H1 (cell line): ENCODE measurements around the gene LY6G6C. TPM values are rescaled to one million over a fixed set of nuclear protein-coding genes. Genes with fewer than 3 reads are reported as not detected.

ENCODE experiments used
- BRCA1 ChIP-seq: IDR thresholded peaks from 2 replicates; pipeline ENCODE4 v1.6.1; 2012; ENCODE audit warnings: low read depth, low read length, improper control_type of control experiment
- CEBPB ChIP-seq: IDR thresholded peaks from 2 replicates; pipeline ENCODE4 v1.6.1; 2012; ENCODE audit warnings: low read depth, low read length
- CTBP2 ChIP-seq: IDR thresholded peaks from 2 replicates; pipeline ENCODE4 v1.7.0; 2011; ENCODE audit warnings: borderline replicate concordance, mild to moderate bottlenecking, moderate library complexity, mixed read lengths, low read length; ENCODE audit not compliant: insufficient read depth, insufficient read length
- NANOG ChIP-seq: IDR thresholded peaks from 2 replicates; pipeline ENCODE4 v1.6.1; 2011; ENCODE audit warnings: low read length, low read depth, mild to moderate bottlenecking, inconsistent platforms; ENCODE audit not compliant: insufficient read depth, poor library complexity, severe bottlenecking
- NRF1 ChIP-seq: IDR thresholded peaks from 2 replicates; pipeline ENCODE4 v1.6.1; 2011; ENCODE audit warnings: mild to moderate bottlenecking, low read depth, low read length, improper control_type of control experiment
- SIN3A ChIP-seq, 2 experiments: IDR thresholded peaks in 1 of 2; conservative IDR thresholded peaks in 1 of 2; 2 replicates each; pipeline ENCODE4 v1.6.1; 2011 to 2012; ENCODE audit warnings: low read length in 2 of 2, improper control_type of control experiment in 1 of 2, low read depth in 1 of 2, mild to moderate bottlenecking in 1 of 2
- SIX5 ChIP-seq: IDR thresholded peaks from 2 replicates; pipeline ENCODE4 v1.6.1; 2011; ENCODE audit warnings: mild to moderate bottlenecking, low read depth, low read length
- polyA plus RNA-seq, 7 experiments: library from polyadenylated mRNA; depleted of rRNA in 3 of 7; stranded (reverse) in 5 of 7; unstranded in 2 of 7; fragments of >200 nt in 5 of 7; fragments of 200-250 nt in 2 of 7; gene quantifications; 1 replicate in 5 of 7; 2 replicates in 1 of 7; 4 replicates in 1 of 7; pipeline versions ENCODE4 v1.2.1 to v1.2.3, GENCODE V29; 2011 to 2013; ENCODE audit warnings: missing spikeins in 2 of 7, mixed read lengths in 2 of 7
- total RNA-seq: library from RNA; stranded (reverse); fragmentation: NEBNext Ultra II Directional; extraction: Animal tissue kit (Norgen Biotek cat#: 25700); gene quantifications from 2 replicates; pipeline ENCODE4 v1.2.1, GENCODE V29; 2021
- TF ChIP-seq, protein P1 (sequence below): fragments of 300-600 bp; sonication (generic); IDR thresholded peaks from 2 replicates; pipeline ENCODE4 v1.7.1; 2012; ENCODE audit warnings: low read length, moderate library complexity, mild to moderate bottlenecking, inconsistent platforms; ENCODE audit not compliant: insufficient replicate concordance
- TF ChIP-seq, protein P2 (sequence below): IDR thresholded peaks from 2 replicates; pipeline ENCODE4 v1.6.1; 2012; ENCODE audit warnings: inconsistent platforms

LY6G6C gene
- total and polyA plus RNA-seq, 2 of the 8 experiments (the other 6 are each of a cell fraction or from before 2014, with no cell fraction given) = 0.23 TPM; not detected in 1

DNA sequence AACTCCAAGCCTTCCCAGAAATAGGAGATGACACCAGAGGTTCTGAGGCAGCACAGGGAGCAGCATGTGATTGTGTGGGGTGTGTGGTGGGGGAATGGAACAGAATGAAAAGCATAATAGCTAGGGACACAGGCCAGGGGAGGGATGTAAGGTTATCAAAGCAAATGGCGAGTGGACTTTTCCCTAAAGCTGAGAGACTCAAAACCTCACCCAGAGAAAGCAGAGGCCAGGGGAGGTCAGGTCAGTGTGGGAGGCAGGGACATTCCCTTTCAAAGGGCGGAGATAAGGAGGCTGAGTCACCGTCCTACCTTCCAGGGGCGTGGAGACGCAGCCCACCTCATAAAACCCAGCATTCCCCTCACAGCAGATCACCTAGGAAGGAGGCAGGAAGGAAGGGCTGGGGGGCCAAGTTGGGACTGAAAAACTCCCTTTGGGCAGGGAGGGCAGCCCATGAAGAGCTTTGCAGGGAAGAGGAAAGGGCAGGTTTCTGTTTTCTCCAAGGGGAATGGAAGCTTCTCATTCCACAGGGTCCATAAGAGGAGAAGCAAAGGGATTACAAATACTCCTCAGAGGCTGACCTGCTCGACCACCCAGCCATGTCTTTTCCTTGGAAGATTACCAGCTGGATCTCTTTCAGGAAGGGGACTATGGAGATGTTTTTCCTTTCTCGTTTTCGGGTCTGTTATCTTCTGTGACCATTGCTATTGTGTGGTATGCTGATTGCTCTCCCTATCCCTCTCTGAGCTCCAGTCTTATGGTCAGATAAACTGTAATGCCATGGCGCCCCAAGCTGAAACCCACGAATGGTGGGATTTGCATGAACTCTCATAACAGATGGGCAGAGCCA, 31.1 kb downstream of the LY6G6C start (continued):
- TF ChIP-seq, protein P1, sequence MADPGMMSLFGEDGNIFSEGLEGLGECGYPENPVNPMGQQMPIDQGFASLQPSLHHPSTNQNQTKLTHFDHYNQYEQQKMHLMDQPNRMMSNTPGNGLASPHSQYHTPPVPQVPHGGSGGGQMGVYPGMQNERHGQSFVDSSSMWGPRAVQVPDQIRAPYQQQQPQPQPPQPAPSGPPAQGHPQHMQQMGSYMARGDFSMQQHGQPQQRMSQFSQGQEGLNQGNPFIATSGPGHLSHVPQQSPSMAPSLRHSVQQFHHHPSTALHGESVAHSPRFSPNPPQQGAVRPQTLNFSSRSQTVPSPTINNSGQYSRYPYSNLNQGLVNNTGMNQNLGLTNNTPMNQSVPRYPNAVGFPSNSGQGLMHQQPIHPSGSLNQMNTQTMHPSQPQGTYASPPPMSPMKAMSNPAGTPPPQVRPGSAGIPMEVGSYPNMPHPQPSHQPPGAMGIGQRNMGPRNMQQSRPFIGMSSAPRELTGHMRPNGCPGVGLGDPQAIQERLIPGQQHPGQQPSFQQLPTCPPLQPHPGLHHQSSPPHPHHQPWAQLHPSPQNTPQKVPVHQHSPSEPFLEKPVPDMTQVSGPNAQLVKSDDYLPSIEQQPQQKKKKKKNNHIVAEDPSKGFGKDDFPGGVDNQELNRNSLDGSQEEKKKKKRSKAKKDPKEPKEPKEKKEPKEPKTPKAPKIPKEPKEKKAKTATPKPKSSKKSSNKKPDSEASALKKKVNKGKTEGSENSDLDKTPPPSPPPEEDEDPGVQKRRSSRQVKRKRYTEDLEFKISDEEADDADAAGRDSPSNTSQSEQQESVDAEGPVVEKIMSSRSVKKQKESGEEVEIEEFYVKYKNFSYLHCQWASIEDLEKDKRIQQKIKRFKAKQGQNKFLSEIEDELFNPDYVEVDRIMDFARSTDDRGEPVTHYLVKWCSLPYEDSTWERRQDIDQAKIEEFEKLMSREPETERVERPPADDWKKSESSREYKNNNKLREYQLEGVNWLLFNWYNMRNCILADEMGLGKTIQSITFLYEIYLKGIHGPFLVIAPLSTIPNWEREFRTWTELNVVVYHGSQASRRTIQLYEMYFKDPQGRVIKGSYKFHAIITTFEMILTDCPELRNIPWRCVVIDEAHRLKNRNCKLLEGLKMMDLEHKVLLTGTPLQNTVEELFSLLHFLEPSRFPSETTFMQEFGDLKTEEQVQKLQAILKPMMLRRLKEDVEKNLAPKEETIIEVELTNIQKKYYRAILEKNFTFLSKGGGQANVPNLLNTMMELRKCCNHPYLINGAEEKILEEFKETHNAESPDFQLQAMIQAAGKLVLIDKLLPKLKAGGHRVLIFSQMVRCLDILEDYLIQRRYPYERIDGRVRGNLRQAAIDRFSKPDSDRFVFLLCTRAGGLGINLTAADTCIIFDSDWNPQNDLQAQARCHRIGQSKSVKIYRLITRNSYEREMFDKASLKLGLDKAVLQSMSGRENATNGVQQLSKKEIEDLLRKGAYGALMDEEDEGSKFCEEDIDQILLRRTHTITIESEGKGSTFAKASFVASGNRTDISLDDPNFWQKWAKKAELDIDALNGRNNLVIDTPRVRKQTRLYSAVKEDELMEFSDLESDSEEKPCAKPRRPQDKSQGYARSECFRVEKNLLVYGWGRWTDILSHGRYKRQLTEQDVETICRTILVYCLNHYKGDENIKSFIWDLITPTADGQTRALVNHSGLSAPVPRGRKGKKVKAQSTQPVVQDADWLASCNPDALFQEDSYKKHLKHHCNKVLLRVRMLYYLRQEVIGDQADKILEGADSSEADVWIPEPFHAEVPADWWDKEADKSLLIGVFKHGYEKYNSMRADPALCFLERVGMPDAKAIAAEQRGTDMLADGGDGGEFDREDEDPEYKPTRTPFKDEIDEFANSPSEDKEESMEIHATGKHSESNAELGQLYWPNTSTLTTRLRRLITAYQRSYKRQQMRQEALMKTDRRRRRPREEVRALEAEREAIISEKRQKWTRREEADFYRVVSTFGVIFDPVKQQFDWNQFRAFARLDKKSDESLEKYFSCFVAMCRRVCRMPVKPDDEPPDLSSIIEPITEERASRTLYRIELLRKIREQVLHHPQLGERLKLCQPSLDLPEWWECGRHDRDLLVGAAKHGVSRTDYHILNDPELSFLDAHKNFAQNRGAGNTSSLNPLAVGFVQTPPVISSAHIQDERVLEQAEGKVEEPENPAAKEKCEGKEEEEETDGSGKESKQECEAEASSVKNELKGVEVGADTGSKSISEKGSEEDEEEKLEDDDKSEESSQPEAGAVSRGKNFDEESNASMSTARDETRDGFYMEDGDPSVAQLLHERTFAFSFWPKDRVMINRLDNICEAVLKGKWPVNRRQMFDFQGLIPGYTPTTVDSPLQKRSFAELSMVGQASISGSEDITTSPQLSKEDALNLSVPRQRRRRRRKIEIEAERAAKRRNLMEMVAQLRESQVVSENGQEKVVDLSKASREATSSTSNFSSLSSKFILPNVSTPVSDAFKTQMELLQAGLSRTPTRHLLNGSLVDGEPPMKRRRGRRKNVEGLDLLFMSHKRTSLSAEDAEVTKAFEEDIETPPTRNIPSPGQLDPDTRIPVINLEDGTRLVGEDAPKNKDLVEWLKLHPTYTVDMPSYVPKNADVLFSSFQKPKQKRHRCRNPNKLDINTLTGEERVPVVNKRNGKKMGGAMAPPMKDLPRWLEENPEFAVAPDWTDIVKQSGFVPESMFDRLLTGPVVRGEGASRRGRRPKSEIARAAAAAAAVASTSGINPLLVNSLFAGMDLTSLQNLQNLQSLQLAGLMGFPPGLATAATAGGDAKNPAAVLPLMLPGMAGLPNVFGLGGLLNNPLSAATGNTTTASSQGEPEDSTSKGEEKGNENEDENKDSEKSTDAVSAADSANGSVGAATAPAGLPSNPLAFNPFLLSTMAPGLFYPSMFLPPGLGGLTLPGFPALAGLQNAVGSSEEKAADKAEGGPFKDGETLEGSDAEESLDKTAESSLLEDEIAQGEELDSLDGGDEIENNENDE = no peak
- TF ChIP-seq CTBP2 (no peak), SIX5 (no peak), NRF1 (no peak), BRCA1 (no peak), CEBPB (no peak), SIN3A (conservative IDR thresholded peaks at IDR 0.05 in 1 of 2, IDR thresholded peaks at IDR 0.05 in 1 of 2; ENCODE audit: low read depth in 1 of 2, low read length in 2 of 2) (no peak), NANOG (no peak)
- TF ChIP-seq, protein P2, sequence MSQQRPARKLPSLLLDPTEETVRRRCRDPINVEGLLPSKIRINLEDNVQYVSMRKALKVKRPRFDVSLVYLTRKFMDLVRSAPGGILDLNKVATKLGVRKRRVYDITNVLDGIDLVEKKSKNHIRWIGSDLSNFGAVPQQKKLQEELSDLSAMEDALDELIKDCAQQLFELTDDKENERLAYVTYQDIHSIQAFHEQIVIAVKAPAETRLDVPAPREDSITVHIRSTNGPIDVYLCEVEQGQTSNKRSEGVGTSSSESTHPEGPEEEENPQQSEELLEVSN = no peak
- TF ChIP-seq, all 59 proteins: peak for 0
